HEK293T (cell line): ENCODE results near the gene ADAMTS19.

Experiments used
- ARNT ChIP-seq: fragments of 450-650 bp; IDR thresholded peaks from 2 replicates; pipeline ENCODE4 v1.6.1; 2017; ENCODE audit warnings: mild to moderate bottlenecking
- BHLHE40 ChIP-seq: fragments of 450-650 bp; IDR thresholded peaks from 2 replicates; pipeline ENCODE4 v1.6.1; 2016; ENCODE audit warnings: mild to moderate bottlenecking, moderate library complexity, borderline replicate concordance
- CTBP1 ChIP-seq: fragments of 450-650 bp; IDR thresholded peaks from 2 replicates; pipeline ENCODE4 v1.6.1; 2016; ENCODE audit warnings: borderline replicate concordance
- ELF4 ChIP-seq: fragments of 450-650 bp; IDR thresholded peaks from 2 replicates; pipeline ENCODE4 v1.6.1; 2017; ENCODE audit warnings: antibody characterized with exemption
- FOXA1 ChIP-seq: fragments of 450-650 bp; IDR thresholded peaks from 2 replicates; pipeline ENCODE4 v1.6.1; 2016; ENCODE audit warnings: mild to moderate bottlenecking
- FOXK2 ChIP-seq: fragments of 450-650 bp; IDR thresholded peaks from 2 replicates; pipeline ENCODE4 v1.6.1; 2016; ENCODE audit warnings: mild to moderate bottlenecking
- HDGF ChIP-seq: fragments of 450-650 bp; IDR thresholded peaks from 2 replicates; pipeline ENCODE4 v1.6.1; 2017; ENCODE audit warnings: antibody characterized with exemption, borderline replicate concordance
- NFRKB ChIP-seq: fragments of 450-650 bp; IDR thresholded peaks from 2 replicates; pipeline ENCODE4 v1.6.1; 2016; ENCODE audit warnings: mild to moderate bottlenecking, moderate library complexity
- SP1 ChIP-seq: fragments of 450-650 bp; IDR thresholded peaks from 2 replicates; pipeline ENCODE4 v1.6.1; 2017
- SUZ12 ChIP-seq: fragments of 450-650 bp; IDR thresholded peaks from 2 replicates; pipeline ENCODE4 v1.6.1; 2016; ENCODE audit warnings: mild to moderate bottlenecking
- TARDBP ChIP-seq: fragments of 450-650 bp; IDR thresholded peaks from 2 replicates; pipeline ENCODE4 v1.6.1; 2016

DNA sequence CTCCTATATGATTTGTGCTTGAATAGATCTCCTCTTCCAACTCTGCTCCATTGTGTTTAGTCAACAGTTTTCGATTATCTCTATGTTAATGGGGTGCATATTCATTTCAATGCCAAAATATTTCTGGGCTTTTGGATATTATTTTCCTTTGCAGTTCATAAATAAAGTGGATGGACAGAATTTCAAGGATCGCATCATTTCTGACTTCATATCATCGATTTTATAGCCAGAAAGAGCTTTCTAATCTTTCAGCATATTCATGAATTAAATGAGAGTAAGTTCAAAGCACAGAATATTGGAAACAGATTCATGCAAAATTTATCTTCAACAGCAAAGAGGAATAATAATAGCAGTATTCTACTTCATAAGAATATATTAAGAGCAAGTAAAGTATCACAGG, 227.8 kb downstream of the ADAMTS19 start:
- TF ChIP-seq FOXK2, result no peak
- no peak for TF ChIP-seq ARNT
- no peak for TF ChIP-seq ELF4
- no peak for TF ChIP-seq SUZ12
- no peak for TF ChIP-seq BHLHE40
- TF ChIP-seq SP1, result no peak
- no peak for TF ChIP-seq CTBP1
- TF ChIP-seq FOXA1, result no peak
- no peak for TF ChIP-seq NFRKB
- TF ChIP-seq TARDBP, result no peak
- no peak for TF ChIP-seq HDGF
